ENCODE data around the gene ARMC6.
"Not testable (repeated sequence)": the region's sequence is repeated elsewhere in the genome, so short reads cannot be mapped to it uniquely, and the experiment has no call there.

ARMC6 gene

GRCh38 chr19:19078801-19079200 is 45.4 kb downstream of the ARMC6 start:
- no peak for DNase-seq

- no peak for DNase-seq
Measured at GRCh38 chr19:19079571-19079970, 46.2 kb downstream of the ARMC6 start.

- no peak for DNase-seq
Measured at GRCh38 chr19:19081642-19082151, 48.3 kb downstream of the ARMC6 start.

- no peak for DNase-seq
Measured at GRCh38 chr19:19083413-19084178, 50.2 kb downstream of the ARMC6 start.

- DNase-seq, result no peak
Measured at GRCh38 chr19:19087676-19088075, 54.3 kb downstream of the ARMC6 start.

GRCh38 chr19:19094513-19094912 is 61.1 kb downstream of the ARMC6 start:
- DNase-seq, result no peak

GRCh38 chr19:19095691-19096090 is 62.3 kb downstream of the ARMC6 start:
- DNase-seq, result no peak

- DNase-seq, result no peak
Measured at GRCh38 chr19:19096641-19097627, 63.5 kb downstream of the ARMC6 start.

- DNase-seq, result no peak
Measured at GRCh38 chr19:19098084-19098702, 64.8 kb downstream of the ARMC6 start.

GRCh38 chr19:19098703-19099632 is 65.6 kb downstream of the ARMC6 start:
- DNase-seq, result no peak

GRCh38 chr19:19101540-19101939 is 68.1 kb downstream of the ARMC6 start:
- no peak for DNase-seq

- DNase-seq, result not testable (repeated sequence)
Measured at GRCh38 chr19:19102566-19102965, 69.2 kb downstream of the ARMC6 start.

GRCh38 chr19:19103167-19103566 is 69.8 kb downstream of the ARMC6 start:
- DNase-seq, result no peak

- peak; percentile 57 for DNase-seq
Measured at GRCh38 chr19:19105365-19106055, 72.1 kb downstream of the ARMC6 start.

- DNase-seq, result no peak
Measured at GRCh38 chr19:19106056-19106551, 72.7 kb downstream of the ARMC6 start.

GRCh38 chr19:19106938-19107337 is 73.5 kb downstream of the ARMC6 start:
- not testable (repeated sequence) for DNase-seq

GRCh38 chr19:19107654-19108053 is 74.3 kb downstream of the ARMC6 start:
- DNase-seq, result no peak
